Measurements from ENCODE around the gene NOXO1.
A peak's percentile ranks its signal among the peaks of the same experiment; 100 is the strongest.

DNA sequence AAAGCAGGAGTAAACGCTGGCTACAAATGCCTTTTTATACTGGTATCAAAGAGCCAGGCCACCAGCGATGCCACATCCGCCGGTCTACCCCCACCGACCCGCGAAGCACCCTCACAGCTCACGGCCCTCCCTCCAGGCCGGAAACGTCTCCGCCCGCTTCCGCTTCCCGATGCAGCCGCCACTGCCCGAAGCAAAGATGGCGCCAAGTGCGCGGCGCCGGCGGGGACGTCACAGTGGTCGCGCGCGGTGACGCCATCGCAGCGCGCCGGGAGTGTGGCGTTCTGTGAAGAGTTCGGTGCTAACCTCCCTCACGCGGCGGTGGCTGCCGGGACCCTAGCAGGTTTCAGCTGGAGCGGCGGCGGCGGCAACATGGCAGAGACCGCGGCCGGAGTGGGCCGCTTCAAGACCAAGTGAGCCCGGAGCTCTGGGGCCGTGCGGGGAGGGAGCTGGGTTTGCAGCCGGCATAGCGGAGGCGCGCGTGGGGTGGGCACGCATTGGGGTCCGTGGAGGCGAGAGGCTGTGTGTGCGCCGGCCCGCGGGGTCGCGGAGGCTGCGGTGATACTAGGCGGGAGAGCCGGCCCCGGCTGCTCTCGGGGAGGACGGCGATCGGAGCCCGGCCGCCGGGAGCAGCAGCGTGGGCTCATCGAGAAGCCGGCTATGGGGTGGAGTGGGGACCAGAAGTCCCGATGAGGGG, 9.3 kb downstream of the NOXO1 start, which contains the start of gene TBL3:
- TF ChIP-seq RCOR1 (IDR thresholded peaks at IDR 0.05; ENCODE audit: low read length) (no peak; the same call in 1 of the 2 replicates), CTCF (IDR thresholded peaks at IDR 0.05) (no peak), RAD21 (IDR thresholded peaks at IDR 0.05; ENCODE audit: low read length) (no peak), MXI1 (IDR thresholded peaks at IDR 0.05; ENCODE audit: low read depth, low read length) (peak; percentile 80)
- TF ChIP-seq, protein P1, sequence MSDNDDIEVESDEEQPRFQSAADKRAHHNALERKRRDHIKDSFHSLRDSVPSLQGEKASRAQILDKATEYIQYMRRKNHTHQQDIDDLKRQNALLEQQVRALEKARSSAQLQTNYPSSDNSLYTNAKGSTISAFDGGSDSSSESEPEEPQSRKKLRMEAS (IDR thresholded peaks at IDR 0.05; ENCODE audit: low read depth), result peak; percentile 92
